ENCODE data around the gene RFX1.

Gene RFX1

GRCh38 chr19:14006085-14006765 is at the start of gene RFX1:
RFX1 (minus strand) TSS chr19:14006320; CDS start chr19:13993843, 12,477 bp downstream.
- no peak for TF ChIP-seq RAD21 (IDR thresholded peaks at IDR 0.05; ENCODE audit: low read depth)
- no peak for TF ChIP-seq USF1 (IDR thresholded peaks at IDR 0.05)
- peak; percentile 86 for TF ChIP-seq CREB1 (IDR thresholded peaks at IDR 0.05; ENCODE audit: low read depth)
- TF ChIP-seq YY1 (IDR thresholded peaks at IDR 0.05; ENCODE audit: low read depth) = peak; percentile 75
- TF ChIP-seq EGR1 (IDR thresholded peaks at IDR 0.05) = peak; percentile 70
- TF ChIP-seq FOXM1 (IDR thresholded peaks at IDR 0.05; ENCODE audit: borderline replicate concordance, low read depth) = peak; percentile 47; the same call in 1 of the 2 replicates

GRCh38 chr19:14055396-14055795 is 49.3 kb upstream of the RFX1 start:
- TF ChIP-seq FOXM1 (IDR thresholded peaks at IDR 0.05; ENCODE audit: borderline replicate concordance, low read depth) = no peak
- no peak for TF ChIP-seq EP300 (IDR thresholded peaks at IDR 0.05; ENCODE audit: borderline replicate concordance)
- TF ChIP-seq USF1 (IDR thresholded peaks at IDR 0.05) = no peak
- TF ChIP-seq ZBTB7A (IDR thresholded peaks at IDR 0.05; ENCODE audit: low read depth) = no peak
- TF ChIP-seq YY1 (IDR thresholded peaks at IDR 0.05; ENCODE audit: low read depth) = no peak
- TF ChIP-seq REST (IDR thresholded peaks at IDR 0.05; ENCODE audit: low read depth) = no peak
- TF ChIP-seq NFIC (IDR thresholded peaks at IDR 0.05) = no peak
- TF ChIP-seq CEBPB (IDR thresholded peaks at IDR 0.05) = no peak
- no peak for TF ChIP-seq CREB1 (IDR thresholded peaks at IDR 0.05; ENCODE audit: low read depth)
- TF ChIP-seq RAD21 (IDR thresholded peaks at IDR 0.05; ENCODE audit: low read depth) = no peak
- no peak for TF ChIP-seq MAX (IDR thresholded peaks at IDR 0.05)
- TF ChIP-seq TEAD4 (IDR thresholded peaks at IDR 0.05) = no peak
- TF ChIP-seq TAF1 (IDR thresholded peaks at IDR 0.05; ENCODE audit: low read depth) = no peak
- TF ChIP-seq TCF12 (IDR thresholded peaks at IDR 0.05; ENCODE audit: low read depth) = no peak
- no peak for TF ChIP-seq EGR1 (IDR thresholded peaks at IDR 0.05)

- TF ChIP-seq TEAD4 (IDR thresholded peaks at IDR 0.05) (no peak), FOXM1 (IDR thresholded peaks at IDR 0.05; ENCODE audit: borderline replicate concordance, low read depth) (no peak), TCF12 (IDR thresholded peaks at IDR 0.05; ENCODE audit: low read depth) (no peak), TAF1 (IDR thresholded peaks at IDR 0.05; ENCODE audit: low read depth) (no peak), NFIC (IDR thresholded peaks at IDR 0.05) (no peak), YY1 (IDR thresholded peaks at IDR 0.05; ENCODE audit: low read depth) (no peak), REST (IDR thresholded peaks at IDR 0.05; ENCODE audit: low read depth) (no peak), CREB1 (IDR thresholded peaks at IDR 0.05; ENCODE audit: low read depth) (no peak), USF1 (IDR thresholded peaks at IDR 0.05) (no peak), EP300 (IDR thresholded peaks at IDR 0.05; ENCODE audit: borderline replicate concordance) (no peak), EGR1 (IDR thresholded peaks at IDR 0.05) (no peak), CEBPB (IDR thresholded peaks at IDR 0.05) (no peak), RAD21 (IDR thresholded peaks at IDR 0.05; ENCODE audit: low read depth) (no peak), MAX (IDR thresholded peaks at IDR 0.05) (no peak), ZBTB7A (IDR thresholded peaks at IDR 0.05; ENCODE audit: low read depth) (no peak)
Measured at GRCh38 chr19:14054721-14055120, 48.6 kb upstream of the RFX1 start.

- TF ChIP-seq USF1 (IDR thresholded peaks at IDR 0.05) (no peak), TCF12 (IDR thresholded peaks at IDR 0.05; ENCODE audit: low read depth) (no peak), ZBTB7A (IDR thresholded peaks at IDR 0.05; ENCODE audit: low read depth) (no peak), EGR1 (IDR thresholded peaks at IDR 0.05) (no peak), EP300 (IDR thresholded peaks at IDR 0.05; ENCODE audit: borderline replicate concordance) (no peak), YY1 (IDR thresholded peaks at IDR 0.05; ENCODE audit: low read depth) (no peak), RAD21 (IDR thresholded peaks at IDR 0.05; ENCODE audit: low read depth) (no peak), REST (IDR thresholded peaks at IDR 0.05; ENCODE audit: low read depth) (no peak), NFIC (IDR thresholded peaks at IDR 0.05) (no peak), CREB1 (IDR thresholded peaks at IDR 0.05; ENCODE audit: low read depth) (no peak), FOXM1 (IDR thresholded peaks at IDR 0.05; ENCODE audit: borderline replicate concordance, low read depth) (no peak)
Measured at GRCh38 chr19:14054099-14054498, 48.0 kb upstream of the RFX1 start.

All from Ishikawa (cell line).